Activated gamma-delta T cell treated with anti-CD3 and anti-CD28 coated beads, Interleukin-2, amount 50 U/mL, for 16 hours (primary cell): Measurements from ENCODE around the gene DHX30.
"Not testable (repeated sequence)": the region's sequence is repeated elsewhere in the genome, so short reads cannot be mapped to it uniquely, and the experiment has no call there.

ENCODE experiments used
- DNase-seq: peaks from one replicate; pipeline ENCODE4 v3.0.0-alpha.2; 2020; ENCODE audit warnings: low read depth

Gene DHX30

DNA sequence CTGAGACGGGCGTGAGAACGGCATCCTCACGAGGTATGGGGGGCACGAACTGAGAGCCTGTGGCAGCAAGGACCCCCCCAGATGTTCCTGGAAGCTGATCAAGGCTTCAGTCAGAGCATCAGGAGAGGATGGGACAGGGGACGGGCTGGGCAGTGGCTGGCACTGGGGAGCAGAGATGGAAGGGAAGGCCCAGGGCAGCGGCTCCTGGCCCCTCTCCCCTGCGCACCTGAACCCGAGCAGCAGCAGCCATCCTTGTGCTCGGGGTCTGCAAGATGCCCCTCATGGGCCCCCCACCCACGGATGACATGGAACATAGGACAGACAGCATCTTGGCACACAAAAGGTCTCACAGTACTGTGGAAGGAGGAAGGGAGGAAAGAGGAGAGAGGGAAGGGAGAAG lies 51.3 kb downstream of the DHX30 start:
- no peak for DNase-seq

DNA sequence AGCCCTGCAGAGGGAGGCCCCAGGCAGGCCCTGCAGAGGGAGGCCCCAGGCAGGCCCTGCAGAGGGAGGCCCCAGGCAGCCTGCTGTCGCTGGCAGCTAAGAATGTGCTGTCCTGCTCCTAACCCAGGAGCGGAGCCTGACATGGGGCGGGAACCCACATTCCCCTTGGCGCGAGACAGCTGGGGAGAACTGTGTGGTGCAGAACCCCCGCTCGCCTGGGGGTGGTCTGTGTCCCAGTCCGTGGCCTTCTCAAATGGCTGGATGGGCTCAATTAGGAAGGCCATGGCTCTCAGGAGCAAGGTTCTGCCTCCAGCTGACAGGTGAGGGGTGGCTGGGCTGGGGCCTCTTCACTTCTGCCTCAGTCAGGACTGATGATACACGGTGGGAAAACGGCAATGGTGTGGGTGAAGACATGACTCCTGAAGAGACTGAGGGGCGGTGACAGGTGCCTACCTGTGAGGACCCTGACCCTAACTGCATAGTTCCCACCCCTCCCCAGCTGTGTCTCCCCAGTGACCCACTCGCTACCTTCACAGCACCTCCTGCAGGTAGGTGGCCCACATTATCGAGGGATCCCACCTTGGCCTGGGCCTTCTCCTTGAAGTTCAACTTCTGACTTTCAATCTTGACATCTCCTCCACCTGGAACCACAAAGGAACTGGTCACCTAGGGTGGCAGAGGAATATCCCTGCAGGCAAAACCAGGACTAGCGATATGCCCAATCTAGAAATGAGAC lies 52.0 kb downstream of the DHX30 start:
- DNase-seq = no peak

DNA sequence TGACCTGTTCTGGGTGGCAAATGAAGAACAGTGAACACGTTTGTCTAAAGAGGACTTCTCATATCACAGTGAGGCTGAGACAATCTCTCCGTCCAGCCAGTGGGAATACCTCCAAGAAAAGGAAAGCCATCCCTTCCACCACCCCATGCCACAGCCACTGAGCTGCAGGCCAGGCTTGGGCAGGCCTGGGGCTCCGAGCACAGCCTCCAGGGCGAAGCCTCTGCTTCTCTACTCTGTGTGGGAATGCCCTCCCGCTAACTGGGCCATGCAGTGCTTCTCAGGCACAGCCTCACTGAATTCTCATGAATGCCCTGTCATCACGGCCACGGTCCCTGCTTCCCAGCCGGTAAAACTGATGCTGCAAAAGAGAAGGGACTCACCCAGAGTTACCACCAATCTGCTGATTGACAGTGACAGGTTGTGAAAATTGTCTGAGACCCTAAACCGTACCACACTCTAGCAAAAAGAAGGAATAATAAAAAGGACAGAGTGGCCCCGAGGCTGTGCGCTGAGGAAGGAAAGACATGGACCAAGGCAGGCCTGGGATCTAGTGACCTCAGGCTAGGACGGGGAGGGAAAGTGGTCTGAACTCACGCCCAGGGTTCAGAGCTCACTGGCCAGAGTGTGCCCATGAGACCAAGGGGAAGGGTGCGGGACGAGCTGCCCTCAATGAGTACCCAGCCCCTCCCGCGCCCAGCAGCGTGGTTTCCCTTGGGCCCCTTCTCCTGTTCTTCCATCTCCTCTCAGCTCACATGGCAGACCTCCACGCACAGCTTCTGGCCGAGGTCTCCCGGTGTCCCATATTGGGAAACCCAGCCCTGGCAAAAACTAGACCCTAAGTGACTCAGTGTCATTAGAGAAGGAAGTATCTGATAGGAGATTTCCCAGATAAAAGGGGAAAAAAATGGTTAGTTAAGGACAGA lies 52.8 kb downstream of the DHX30 start:
- DNase-seq = no peak

DNA sequence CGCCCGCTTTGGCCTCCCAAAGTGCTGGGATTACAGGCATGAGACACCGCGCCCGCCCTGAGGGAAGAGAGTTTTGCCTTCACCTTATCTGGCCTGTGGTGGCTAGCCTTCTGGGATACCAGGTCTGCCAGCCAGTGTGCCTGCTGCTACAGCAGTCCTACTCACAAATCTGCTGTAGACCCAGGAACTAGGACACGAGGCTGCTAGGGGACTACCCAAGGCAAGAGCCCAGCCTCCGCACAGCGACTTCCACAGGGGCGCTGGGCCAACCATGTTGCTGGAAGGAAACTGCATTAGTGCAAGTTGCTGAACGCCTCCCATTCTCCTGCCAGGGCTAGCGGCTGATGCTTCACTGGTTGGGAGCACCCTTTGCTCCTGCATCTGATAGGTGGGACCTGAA lies 53.7 kb downstream of the DHX30 start:
- no peak for DNase-seq

DNA sequence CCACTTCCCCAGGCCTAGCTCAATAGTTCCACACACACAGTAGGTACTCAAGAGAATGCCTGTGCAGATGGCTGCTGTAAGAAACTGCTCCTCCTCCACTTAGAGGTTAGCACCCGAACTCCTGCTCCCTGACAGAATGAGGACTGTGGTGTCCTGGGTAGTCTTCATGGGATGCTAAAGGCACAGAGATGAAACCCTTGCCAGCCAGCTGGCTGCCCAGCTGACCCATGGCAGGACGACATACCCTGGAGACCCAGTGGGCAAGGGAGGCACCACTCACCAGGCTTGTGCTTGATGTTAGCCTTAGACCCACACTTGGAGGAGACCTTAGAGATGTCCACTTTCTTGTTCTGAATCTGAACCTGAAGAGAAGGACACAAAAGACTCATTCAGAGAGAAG lies 54.2 kb downstream of the DHX30 start:
- no peak for DNase-seq

DNA sequence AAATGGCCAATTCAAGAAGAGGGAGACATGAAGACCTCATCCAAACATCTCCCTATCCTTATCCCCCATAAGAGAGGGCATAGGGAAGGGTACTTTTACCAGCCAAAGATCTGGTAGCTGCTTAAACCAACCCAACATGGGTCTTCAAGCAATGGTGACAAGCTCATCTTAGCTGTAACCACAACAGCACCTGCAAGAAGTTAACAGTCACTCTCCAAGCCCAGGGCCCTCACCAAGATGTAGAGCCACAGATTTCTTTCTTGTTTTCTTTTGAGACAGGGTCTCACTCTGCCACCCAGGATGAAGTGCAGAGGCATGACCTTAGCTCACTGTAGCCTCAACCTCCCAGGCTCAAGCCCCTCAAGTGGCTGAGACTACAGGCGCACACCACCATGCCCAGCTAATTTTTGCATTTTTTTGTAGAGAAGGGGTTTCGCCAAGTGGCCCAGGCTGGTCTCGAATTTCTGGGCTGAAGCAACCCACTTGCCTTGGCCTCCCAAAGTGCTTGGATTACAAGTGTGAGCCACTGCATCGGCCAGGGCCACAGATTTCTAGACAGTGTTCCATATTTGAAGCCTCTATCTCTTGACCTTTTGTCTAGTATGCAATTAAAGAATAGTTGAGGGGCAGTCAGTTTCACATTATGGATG lies 57.1 kb downstream of the DHX30 start:
- DNase-seq = no peak

DNA sequence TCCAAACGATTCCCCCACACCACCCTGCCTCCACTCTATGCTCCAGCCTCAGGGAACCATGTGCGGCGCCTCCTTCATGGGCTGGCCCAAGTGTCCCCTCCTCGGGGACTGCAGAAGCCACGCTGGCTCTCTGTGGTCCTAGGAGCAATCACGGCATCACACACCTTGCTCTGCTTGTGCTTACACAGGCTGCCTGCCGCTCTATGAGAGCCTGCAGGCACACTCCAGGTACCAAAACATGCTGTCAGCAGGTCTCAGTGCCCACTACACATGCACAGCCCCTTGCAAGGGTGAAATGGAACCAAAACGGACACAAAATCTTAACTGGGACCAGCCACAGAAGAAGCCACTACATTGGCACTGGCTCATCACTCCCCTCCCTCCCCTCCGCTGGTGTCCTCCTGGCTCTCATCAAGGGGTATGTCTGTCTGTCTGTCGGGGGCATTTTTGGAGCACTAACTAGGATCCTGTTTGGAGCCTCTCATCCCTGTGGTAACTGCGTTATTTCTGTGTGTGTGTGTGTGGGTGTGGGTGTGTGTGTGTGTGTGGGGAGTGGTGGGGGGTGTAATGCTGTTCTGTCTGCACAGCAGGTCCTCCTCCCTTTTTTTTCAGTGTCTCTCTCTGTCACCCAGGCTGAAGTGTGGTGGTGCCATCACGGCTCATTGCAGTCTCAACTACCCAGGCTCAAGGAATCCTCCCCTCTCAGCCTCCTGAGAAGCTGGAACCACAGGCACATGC lies 60.6 kb downstream of the DHX30 start:
- DNase-seq = no peak

DNA sequence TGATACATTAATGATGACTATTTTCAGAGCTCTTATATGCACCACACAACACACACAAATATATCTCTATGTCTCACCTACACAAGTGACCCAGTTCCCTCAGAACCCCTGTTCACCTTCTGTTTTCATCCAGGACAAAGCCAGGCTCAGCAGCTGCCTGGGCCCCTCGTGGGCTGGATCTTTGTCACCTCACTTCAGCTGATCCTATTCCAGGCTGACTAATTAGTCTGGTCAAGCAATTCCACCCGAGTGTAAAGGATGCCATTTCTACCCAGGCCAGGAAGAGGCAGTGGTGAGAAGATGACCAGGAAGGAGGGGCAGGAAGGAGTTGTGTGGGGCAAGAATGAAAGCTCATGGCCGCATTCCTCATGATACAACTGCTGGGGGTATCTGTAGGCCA lies 62.3 kb downstream of the DHX30 start:
- DNase-seq = no peak

DNA sequence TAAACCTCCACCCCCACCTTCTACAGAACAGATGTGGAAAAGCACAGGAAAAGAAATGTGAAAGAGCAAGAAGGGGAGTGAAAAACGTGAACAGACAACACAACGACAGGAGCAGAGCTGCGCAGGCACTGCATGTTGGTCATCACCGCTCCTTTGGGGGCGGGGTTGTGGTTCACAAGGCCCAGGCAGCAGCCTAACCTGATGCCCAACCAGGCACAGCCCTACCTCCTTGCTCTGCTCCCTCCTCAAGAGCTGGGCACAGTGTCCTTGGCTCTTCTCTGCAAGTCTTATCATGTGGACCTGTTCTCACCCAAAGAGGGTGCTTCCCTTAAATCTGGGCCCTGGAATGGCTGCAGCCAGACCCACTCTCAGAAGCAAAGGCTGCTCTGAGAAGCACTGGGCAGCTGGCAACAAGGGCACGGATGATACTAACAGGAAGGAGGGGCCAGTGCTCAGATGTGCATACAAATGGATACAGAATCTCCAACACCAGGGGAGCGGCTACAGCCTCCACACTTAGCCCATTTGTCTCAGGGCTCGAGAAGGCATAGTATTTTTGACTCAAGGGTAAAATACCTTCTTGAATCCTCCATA lies 64.6 kb downstream of the DHX30 start:
- DNase-seq = no peak

DNA sequence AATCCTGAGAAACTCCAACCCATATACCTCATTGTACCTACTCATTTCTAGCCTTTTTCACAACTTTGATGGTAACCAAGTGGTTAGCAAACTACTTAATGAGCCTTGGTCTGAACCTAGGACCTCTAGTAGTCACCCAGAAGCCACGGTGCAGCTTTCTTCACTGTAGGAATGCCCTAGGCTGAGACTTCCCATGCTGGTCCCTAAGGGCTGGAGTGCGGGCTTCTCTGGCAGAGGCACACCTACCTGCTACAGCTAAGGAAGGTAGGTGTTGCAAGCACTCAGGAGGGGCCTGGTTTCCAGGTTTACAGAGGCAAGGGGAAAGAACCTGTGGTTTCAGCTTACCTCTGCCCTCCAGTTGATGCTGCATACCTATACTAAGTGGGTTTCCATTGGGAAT lies 65.4 kb downstream of the DHX30 start:
- DNase-seq = no peak

DNA sequence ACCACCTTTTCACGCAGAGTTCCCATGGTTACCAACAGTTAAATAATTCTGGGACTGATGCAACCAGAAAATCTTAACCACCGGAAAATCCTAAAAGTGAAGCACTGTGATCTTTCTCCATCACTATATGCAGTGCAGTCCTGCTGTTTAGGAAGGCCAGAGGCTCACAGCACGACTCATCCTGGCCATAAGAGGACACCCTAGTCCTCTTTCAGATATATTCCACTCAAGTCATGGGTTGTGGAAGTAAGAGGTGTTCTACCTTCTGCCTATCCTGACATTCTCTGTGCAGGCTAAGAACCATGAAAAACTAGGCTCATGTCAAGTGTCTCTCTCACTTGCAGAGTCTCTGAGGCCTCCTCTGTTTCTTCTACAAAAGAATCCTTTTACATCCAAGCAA lies 67.2 kb downstream of the DHX30 start:
- no peak for DNase-seq

DNA sequence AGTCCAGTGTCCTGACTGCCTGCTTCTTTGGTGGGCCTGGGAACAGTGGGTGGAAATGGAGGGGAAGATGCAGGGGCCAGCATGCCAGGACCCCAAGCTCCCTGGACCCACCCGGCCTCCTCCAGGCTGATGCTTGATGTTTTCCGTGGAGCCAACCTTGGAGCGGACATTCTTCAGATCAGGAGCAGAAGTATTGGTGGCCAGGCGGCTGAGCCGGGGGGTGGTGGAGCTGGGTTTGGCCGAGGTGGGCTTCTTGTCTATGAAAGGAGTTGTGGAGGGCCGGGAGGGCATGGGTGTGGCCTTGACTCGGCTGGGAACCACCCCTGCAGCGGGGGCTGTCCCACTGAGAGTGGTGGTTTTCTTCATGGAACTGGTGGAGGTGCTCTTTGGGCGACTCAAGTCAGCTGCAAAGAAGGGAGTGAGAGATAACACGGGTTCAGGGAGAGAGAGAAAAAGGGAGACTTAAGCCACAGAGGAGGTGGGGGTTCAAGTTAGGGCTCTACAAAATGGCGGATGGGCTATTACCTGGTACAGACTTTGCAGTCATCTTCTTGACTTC lies 67.8 kb downstream of the DHX30 start:
- DNase-seq = no peak

DNA sequence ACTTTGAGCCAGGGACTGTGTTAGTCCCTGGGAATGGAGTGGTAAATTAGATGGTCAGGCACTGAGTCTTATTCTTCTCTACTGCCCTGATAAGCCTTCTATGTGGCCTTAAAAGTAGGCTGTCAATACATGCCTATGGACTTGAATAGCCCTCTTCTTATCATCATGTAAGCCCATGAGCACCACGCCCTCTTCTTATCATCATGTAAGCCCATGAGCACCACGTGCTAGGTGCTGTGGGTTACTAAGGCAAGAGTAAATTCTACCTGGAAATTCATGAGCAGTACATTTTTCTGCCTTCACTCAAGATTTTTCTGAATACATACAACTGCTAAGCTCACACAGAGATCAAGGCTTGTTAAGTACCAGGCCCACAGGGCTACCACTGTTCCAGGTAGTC lies 68.5 kb downstream of the DHX30 start:
- DNase-seq = no peak

DNA sequence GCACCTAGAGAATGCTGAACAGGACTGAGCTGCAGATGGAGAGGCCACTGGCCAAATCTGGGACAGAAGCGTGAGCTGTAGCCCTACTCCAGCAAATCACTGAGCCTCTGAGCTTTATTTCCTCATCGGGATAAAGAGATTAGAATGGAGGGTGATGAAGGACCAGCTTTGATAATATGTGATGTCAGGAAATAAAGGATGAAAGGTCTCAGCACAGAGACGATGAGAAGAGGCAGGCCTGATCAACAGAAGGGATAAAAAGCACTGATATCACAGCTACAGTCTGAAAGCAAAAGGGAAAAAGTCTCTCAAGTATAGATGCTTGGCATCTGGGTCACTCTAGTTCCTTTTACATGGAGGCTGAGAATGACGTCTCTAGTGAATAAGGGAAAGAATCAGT lies 70.0 kb downstream of the DHX30 start:
- no peak for DNase-seq

DNA sequence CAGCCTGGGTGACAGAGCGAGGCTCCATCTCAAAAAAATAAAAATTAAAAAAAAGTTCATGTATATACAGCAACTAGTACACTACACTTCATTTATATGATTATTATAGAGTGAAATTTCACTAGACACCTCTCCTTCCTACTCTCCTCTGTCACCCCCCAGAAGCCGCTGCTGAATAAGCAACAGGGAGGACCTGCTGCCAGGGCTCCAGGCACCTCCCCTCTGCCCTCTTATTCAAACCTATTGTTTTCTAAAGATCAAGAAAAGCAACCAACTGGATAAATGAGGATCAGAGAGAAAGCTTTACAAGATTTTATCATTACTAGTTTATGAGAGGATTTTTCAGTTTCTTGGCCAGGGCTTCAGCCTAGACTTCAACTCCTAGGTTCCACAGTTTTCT lies 71.5 kb downstream of the DHX30 start:
- no peak for DNase-seq

DNA sequence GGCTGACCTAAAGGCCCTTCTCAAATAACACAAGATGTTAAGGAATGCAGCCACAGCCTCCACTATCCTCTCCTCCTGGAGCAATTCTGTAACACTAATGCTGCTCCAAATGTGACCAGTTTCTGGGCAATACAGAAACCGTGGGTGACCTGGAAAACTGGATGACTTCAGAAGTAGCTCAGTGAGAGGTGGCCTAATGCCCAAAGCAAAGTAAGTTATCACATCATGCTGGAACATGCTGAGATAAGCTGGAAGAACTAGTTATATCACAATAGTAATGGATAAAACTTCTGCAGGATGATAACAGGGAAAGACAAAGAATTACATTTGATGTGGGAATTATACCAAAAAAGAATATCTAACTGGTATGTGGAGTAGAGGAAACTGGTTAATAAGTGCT lies 72.0 kb downstream of the DHX30 start:
- DNase-seq = no peak

DNA sequence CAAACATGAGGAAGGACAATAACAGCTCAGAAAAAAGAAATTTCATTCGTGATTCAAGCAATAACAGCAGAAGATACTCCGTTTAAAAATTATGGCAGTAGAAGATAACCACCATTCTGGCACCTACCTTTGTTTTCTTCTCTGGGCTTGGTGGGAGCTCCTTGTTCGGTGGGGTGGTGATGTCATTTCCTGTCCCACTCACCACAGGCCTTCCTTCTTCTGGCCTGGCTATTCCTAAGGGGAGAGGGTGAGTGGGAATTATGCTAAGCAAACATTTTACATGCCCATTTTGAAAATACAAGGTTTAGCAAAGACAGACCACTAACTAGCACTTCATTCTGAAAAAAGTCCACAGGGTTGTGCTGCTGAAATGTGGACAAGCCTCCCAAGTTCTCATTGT lies 74.4 kb downstream of the DHX30 start:
- no peak for DNase-seq

DNA sequence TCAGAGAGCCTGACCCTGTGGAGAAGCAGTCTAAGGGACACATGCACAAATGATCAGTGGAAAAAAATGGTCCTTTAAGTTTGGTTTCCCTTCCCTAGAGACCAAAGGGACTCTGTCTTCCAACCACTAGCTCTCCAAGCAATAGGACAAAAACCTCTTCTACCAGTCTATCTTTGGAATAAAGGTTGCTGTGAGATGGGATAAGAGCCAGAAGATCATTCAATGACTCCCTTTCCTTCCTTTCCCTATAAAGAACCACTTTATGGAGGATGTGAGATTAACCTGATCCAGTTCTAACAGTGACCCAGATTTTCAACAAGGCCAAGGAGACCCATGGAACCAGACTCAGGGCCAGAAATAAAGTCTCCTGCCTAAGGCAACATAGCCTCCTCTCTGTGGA lies 74.8 kb downstream of the DHX30 start:
- no peak for DNase-seq

DNA sequence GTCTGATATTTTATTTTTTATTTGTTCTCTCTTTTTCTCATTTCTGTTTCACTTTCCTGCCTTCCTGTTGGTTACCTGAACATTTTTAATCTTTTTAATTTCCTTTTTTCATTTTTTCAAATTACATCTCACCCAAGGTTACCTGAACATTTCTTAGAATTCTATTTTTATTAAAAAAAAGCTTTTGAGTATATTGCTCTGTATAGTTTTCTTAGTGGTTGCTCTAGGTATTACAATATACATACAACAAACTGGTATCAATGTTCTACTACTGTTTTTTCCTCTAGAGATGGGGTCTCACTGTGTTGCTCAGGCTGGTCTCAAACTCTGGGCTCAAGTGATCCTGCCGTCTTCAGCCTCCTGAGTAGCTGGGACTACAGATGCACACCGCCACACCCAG lies 79.4 kb downstream of the DHX30 start:
- DNase-seq = no peak

DNA sequence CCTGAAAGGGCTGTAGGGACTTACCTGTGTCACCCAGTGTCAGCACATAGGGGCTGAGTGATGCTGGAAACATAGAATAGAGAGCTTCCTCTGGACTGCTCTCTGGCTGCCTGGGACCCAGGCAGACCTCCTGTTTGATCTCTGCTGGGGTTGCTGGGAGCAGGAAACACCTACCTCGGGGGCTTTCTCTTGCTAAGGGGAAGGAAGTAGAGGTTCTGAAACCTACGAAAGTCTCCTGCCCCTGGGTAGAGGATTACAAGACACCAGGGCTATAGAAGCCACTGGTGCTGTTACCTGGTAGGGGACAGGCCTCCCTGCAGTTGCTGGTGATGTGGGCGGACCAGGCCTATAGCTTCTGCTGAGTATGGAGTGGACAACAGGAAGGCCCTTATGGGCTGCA lies 81.7 kb downstream of the DHX30 start:
- DNase-seq = no peak

DNA sequence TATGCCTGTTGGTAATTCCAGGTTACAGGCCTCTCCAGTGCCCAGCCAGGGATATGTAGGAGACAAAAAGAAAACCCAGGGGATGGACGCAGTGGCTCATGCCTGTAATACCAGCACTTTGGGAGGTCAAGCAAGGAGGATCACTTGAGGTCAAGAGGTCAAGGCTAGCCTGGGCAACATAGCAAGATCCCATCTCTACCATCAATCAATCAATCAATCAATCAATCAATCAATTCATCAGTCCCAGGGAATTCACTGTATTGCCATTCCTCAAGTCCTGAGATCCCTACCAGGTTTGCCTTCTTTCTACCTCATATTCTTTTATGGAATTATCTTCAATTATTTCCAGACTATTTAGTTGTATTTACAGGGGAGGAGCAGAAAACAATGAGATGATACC lies 82.2 kb downstream of the DHX30 start:
- DNase-seq = no peak

DNA sequence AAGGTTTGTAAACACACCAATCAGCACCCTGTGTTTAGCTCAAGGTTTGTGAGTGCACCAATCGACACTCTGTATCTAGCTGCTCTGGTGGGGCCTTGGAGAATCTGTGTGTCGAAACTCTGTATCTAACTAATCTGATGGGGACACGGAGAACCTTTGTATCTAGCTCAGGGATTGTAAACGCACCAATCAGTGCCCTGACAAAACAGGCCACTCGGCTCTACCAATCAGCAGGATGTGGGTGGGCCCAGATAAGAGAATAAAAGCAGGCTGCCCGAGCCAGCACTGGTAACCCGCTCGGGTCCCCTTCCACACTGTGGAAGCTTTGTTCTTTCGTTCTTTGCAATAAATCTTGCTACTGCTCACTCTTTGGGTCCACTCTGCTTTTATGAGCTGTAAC lies 85.1 kb downstream of the DHX30 start:
- not testable (repeated sequence) for DNase-seq
